ENCODE results near the gene LIPT2.
"Not testable (repeated sequence)": the region's sequence is repeated elsewhere in the genome, so short reads cannot be mapped to it uniquely, and the experiment has no call there.

LIPT2 gene

DNA sequence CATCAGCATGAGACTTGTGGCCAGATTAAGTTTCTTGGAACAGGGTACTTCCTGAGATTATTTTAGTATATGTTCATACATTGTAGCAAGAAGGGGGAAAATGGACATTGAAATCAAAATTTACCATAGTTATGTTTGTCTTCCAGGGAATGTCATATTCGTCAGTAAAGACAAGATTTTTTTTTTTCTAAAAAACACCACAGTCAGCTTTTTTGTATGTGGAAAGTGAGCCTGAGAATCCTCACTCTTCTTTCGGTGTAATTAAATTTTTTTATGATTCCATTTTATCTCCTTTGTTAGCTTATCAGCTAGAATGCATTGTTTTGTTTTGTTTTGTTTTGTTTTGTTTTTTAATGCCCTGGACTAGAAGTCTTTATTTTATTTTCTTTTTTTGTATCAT is 31.5 kb upstream of the LIPT2 start:
- no peaks in the 10 kb centered on the region for H3K4me1 ChIP-seq
- no peaks in the 10 kb centered on the region for H3K9me3 ChIP-seq
- H3K27me3 ChIP-seq, result no peaks in the 10 kb centered on the region
- H3K9ac ChIP-seq, result no peak overlapping the region
- no peak overlapping the region for H3K4me2 ChIP-seq
- no peak for TF ChIP-seq Cebpa-rat (IDR thresholded peaks at IDR 0.05)
- H3K4me3 ChIP-seq, result no peak overlapping the region
- H3K27ac ChIP-seq, result no peak overlapping the region
- H3K36me3 ChIP-seq, result no peaks in the 10 kb centered on the region
- H4K20me1 ChIP-seq, result no peaks in the 10 kb centered on the region

DNA sequence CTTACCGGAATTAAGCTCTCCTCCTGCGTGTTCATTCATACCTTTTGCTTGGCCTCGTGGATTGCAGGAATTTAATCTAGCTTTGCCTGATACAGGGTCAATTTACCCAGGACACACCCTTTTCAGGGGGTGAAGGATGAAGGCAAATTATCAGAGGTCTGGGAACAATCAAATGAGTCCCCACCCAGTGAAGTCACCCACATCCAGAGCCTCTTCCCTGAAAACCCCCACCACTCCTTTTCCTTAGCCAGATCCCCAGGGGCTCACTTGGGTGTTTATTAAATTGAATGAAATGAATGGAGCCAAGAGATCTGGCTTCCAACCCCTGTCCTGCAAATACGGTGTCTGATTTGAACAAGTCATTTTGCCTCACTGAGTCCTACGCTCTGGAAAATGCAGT is 31.0 kb upstream of the LIPT2 start:
- Histone ChIP-seq H3K4me1 (no peaks in the 10 kb centered on the region), H3K4me3 (no peak overlapping the region), H4K20me1 (no peaks in the 10 kb centered on the region), H3K27ac (no peak overlapping the region), H3K9ac (no peak overlapping the region), H3K36me3 (no peaks in the 10 kb centered on the region), H3K4me2 (no peak overlapping the region), H3K9me3 (no peaks in the 10 kb centered on the region), H3K27me3 (no peaks in the 10 kb centered on the region)
- no peak for TF ChIP-seq Cebpa-rat (IDR thresholded peaks at IDR 0.05)

GRCh38 chr11:74522776-74523175 is 29.3 kb upstream of the LIPT2 start:
- Histone ChIP-seq H3K4me2 (no peak overlapping the region), H3K9ac (no peak overlapping the region), H3K36me3 (no peaks in the 10 kb centered on the region), H3K27ac (no peak overlapping the region), H3K27me3 (no peaks in the 10 kb centered on the region), H3K9me3 (no peaks in the 10 kb centered on the region), H3K4me3 (no peak overlapping the region), H4K20me1 (no peaks in the 10 kb centered on the region), H3K4me1 (no peaks in the 10 kb centered on the region)
- TF ChIP-seq Cebpa-rat (IDR thresholded peaks at IDR 0.05), result no peak

- Histone ChIP-seq H4K20me1 (no peaks in the 10 kb centered on the region), H3K27ac (no peak overlapping the region), H3K9me3 (no peaks in the 10 kb centered on the region), H3K9ac (no peak overlapping the region), H3K4me1 (no peaks in the 10 kb centered on the region), H3K4me2 (no peak overlapping the region), H3K4me3 (no peak overlapping the region), H3K27me3 (no peaks in the 10 kb centered on the region), H3K36me3 (no peaks in the 10 kb centered on the region)
- no peak for TF ChIP-seq Cebpa-rat (IDR thresholded peaks at IDR 0.05)
These were observed 28.2 kb upstream of the LIPT2 start for GRCh38 chr11:74521666-74522252.

DNA sequence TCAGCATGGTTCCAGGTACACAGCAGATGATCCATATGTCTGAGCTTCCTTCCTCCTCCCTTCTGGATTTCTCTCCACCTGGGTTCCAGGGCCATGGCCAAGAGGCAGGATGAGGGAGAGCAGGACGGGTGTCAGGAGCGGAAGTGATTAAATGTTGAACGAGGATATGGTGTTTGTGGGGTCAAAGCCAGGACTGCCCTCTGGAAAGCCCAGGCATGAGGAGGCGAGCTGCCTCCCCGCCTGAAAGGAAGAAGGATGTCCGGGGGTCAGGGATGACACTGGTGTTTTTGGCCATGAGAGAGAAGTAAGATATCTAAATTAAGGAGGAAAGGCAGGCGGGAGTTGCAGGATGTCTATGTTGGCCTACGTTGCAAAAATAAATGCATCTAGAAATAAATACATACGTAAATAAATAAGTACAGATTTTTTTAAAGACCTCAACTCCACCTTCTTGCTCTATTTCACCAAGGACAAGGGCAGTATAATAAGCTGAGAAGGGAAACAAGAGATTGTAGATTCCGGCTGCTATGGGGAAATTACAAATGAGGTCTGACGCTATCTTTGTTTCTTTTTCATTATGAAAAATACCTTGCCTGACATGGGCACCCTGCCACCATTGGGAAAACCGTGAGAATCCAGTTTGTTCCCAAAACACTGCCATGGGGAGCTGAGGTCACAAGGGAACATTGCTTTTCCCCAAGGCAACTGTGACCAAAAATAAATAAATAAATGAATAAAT is 27.6 kb upstream of the LIPT2 start:
- no peak overlapping the region for H3K4me2 ChIP-seq
- TF ChIP-seq Cebpa-rat (IDR thresholded peaks at IDR 0.05), result no peak
- H3K4me3 ChIP-seq, result no peak overlapping the region
- no peaks in the 10 kb centered on the region for H3K4me1 ChIP-seq
- no peaks in the 10 kb centered on the region for H4K20me1 ChIP-seq
- H3K27me3 ChIP-seq, result no peaks in the 10 kb centered on the region
- no peak overlapping the region for H3K27ac ChIP-seq
- H3K9me3 ChIP-seq, result no peaks in the 10 kb centered on the region
- H3K9ac ChIP-seq, result no peak overlapping the region
- no peaks in the 10 kb centered on the region for H3K36me3 ChIP-seq

DNA sequence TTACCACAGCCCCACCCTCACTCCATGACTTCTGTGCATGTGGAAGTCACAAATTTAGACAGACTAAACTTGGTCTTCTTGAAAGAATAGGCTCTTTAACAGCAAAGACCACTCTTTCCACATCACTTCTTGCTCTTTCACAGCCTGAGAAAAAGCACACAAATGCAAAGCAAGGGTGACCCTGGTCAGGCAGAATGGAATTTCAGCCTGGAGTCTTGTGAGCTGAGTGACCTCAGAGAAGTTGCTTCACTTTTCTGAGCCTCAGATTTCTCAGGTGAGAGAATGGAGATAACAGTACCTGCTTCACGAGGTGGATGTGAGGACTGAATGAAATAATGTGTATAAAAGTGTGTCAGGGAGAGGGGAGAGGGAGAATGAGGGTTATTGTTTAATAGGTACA is 26.8 kb upstream of the LIPT2 start:
- no peaks in the 10 kb centered on the region for H3K9me3 ChIP-seq
- no peak overlapping the region for H3K4me2 ChIP-seq
- H3K9ac ChIP-seq, result no peak overlapping the region
- no peaks in the 10 kb centered on the region for H3K27me3 ChIP-seq
- H3K27ac ChIP-seq, result no peak overlapping the region
- no peak for TF ChIP-seq Cebpa-rat (IDR thresholded peaks at IDR 0.05)
- H4K20me1 ChIP-seq, result no peaks in the 10 kb centered on the region
- H3K4me1 ChIP-seq, result no peaks in the 10 kb centered on the region
- no peaks in the 10 kb centered on the region for H3K36me3 ChIP-seq
- H3K4me3 ChIP-seq, result no peak overlapping the region

DNA sequence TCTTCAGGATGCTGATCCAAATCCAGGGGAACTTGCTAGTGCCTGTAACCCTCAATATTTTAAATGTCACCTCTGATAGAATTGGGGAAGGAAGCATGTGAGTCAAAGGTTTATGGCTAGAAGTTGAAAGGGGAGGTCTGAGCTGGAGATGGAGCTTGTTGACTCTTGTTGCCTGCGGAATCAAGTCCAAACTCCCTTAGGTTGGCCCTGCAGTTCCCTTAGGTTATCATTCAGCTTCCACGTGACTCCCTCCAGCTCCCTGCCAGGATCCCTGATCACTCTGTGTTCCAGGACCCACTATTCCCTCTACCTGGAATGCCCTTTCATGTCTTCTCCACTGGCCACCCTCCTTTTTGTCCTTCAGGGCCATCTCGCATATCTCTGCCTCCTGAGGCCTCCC is 26.2 kb upstream of the LIPT2 start:
- no peak overlapping the region for H3K27ac ChIP-seq

DNA sequence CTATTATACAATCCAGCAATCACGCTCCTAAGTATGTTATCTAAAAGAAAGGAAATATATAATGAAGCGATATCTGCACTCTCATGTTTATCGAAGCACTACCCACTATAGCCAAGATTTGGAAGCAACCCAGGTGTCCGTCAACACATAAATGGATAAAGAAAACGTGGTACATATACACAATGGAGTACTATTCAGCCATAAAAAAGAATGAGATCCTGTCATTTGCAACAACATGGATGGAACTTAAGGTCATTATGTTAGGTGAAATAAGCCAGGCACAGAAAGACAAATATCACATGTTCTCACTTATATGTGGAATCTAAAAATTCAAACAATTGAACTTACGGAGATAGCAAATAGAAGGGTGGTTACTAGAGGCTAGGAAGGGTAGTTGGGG is 24.1 kb upstream of the LIPT2 start:
- H3K4me2 ChIP-seq, H3K9me3 ChIP-seq, H3K4me1 ChIP-seq, H3K4me3 ChIP-seq, H3K36me3 ChIP-seq, H3K9ac ChIP-seq, H4K20me1 ChIP-seq, H3K27me3 ChIP-seq, H3K27ac ChIP-seq: not testable (repeated sequence)

More for the DNA sequence above, 26.2 kb upstream of the LIPT2 start:
- no peaks in the 10 kb centered on the region for H3K27me3 ChIP-seq
- H3K9me3 ChIP-seq, result no peaks in the 10 kb centered on the region
- H3K4me3 ChIP-seq, result no peak overlapping the region
- H4K20me1 ChIP-seq, result no peaks in the 10 kb centered on the region
- TF ChIP-seq Cebpa-rat (IDR thresholded peaks at IDR 0.05), result no peak
- no peaks in the 10 kb centered on the region for H3K4me1 ChIP-seq
- H3K4me2 ChIP-seq, result no peak overlapping the region
- no peak overlapping the region for H3K9ac ChIP-seq
- no peaks in the 10 kb centered on the region for H3K36me3 ChIP-seq

- no peaks in the 10 kb centered on the region for H4K20me1 ChIP-seq
- no peaks in the 10 kb centered on the region for H3K27me3 ChIP-seq
- no peak overlapping the region for H3K27ac ChIP-seq
- no peaks in the 10 kb centered on the region for H3K36me3 ChIP-seq
- no peaks in the 10 kb centered on the region for H3K4me1 ChIP-seq
- H3K9ac ChIP-seq, result no peak overlapping the region
- TF ChIP-seq Cebpa-rat (IDR thresholded peaks at IDR 0.05), result no peak
- no peak overlapping the region for H3K4me2 ChIP-seq
- peaks cover 8% of the 10 kb centered on the region for H3K9me3 ChIP-seq
- H3K4me3 ChIP-seq, result no peak overlapping the region
These were observed 14.1 kb upstream of the LIPT2 start for GRCh38 chr11:74507582-74507981.

GRCh38 chr11:74506823-74507222 is 13.3 kb upstream of the LIPT2 start:
- Histone ChIP-seq H3K4me1 (no peaks in the 10 kb centered on the region), H3K4me3 (no peak overlapping the region), H4K20me1 (no peaks in the 10 kb centered on the region), H3K36me3 (no peaks in the 10 kb centered on the region), H3K27ac (no peak overlapping the region), H3K27me3 (no peaks in the 10 kb centered on the region), H3K4me2 (no peak overlapping the region), H3K9me3 (peaks cover 14% of the 10 kb centered on the region), H3K9ac (no peak overlapping the region)
- TF ChIP-seq Cebpa-rat (IDR thresholded peaks at IDR 0.05), result no peak

DNA sequence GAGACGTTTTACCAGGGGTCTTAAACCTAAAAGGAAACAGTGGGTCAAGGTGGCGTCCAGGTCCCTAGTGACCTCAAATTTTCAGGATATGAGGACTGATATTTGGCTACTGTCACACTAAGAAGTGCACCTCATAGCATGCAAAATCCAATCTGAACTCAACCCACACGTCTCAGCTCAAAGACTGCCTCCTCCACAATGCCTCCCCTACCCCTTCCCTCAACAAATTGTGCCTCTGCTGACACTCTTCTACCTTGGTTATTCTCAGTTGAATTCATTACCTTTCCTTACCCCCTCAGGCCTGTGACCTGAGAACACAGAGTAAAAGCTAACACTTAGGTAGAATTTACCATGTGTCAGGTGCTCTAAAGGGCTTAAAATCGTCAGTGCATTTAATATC is 12.4 kb upstream of the LIPT2 start:
- TF ChIP-seq Cebpa-rat (IDR thresholded peaks at IDR 0.05), result no peak
- H3K36me3 ChIP-seq, result no peaks in the 10 kb centered on the region
- H3K4me2 ChIP-seq, result no peak overlapping the region
- no peak overlapping the region for H3K4me3 ChIP-seq
- peaks cover 14% of the 10 kb centered on the region for H3K9me3 ChIP-seq
- H3K4me1 ChIP-seq, result no peaks in the 10 kb centered on the region
- no peaks in the 10 kb centered on the region for H4K20me1 ChIP-seq
- no peaks in the 10 kb centered on the region for H3K27me3 ChIP-seq
- no peak overlapping the region for H3K9ac ChIP-seq
- no peak overlapping the region for H3K27ac ChIP-seq

Data from BLaER1 (cell line).